ENCODE data around the gene DPH1. TPM values are rescaled to one million over a fixed set of nuclear protein-coding genes. Genes with fewer than 3 reads are reported as not detected.
A peak's percentile ranks its signal among the peaks of the same experiment; 100 is the strongest.

The DPH1 gene
- total and polyA plus RNA-seq, 4 donors, result 9.8 to 24.6 (median 19.4) TPM

- Histone ChIP-seq H3K4me1 (ENCODE audit: control insufficient read depth in 4 of 4, insufficient read depth in 4 of 4, low read length in 3 of 4) (peaks cover 33 to 81% (median 59%) of the 10 kb centered on the region in 4 donors), H3K27ac (ENCODE audit: low read depth in 1 of 2, low read length in 2 of 2) (peak overlapping the region; percentile 60 to 66), H3K36me3 (ENCODE audit: control insufficient read depth in 4 of 4, insufficient read depth in 3 of 4, low read depth in 1 of 4, low read length in 3 of 4) (no peaks in the 10 kb centered on the region), H3K9ac (ENCODE audit: low read depth in 1 of 2, low read length in 2 of 2) (no peak overlapping the region), H3K9me3 (ENCODE audit: control insufficient read depth in 4 of 4, low read length in 3 of 4) (no peaks in the 10 kb centered on the region), H3K27me3 (ENCODE audit: control insufficient read depth in 4 of 4, insufficient read depth in 4 of 4, low read length in 3 of 4) (no peaks in the 10 kb centered on the region), H3K4me3 (ENCODE audit: low read depth in 1 of 3, low read length in 3 of 3) (no peak overlapping the region)
- DNase-seq (ENCODE audit: low spot score), result no peak
- TF ChIP-seq FOXA2 (IDR thresholded peaks at IDR 0.05) (no peak), RXRA (IDR thresholded peaks at IDR 0.05) (peak in 1 of 2 donors; percentile 28), GABPA (IDR thresholded peaks at IDR 0.05 in 1 of 2, conservative IDR thresholded peaks at IDR 0.05 in 1 of 2) (no peak), HNF4A (conservative IDR thresholded peaks at IDR 0.05) (peak in 1 of 2 donors; percentile 7), REST (IDR thresholded peaks at IDR 0.05) (no peak)
- WGBS, result 44% methylated on average over 16 of the region's 16 CpGs
Measured at GRCh38 chr17:2002767-2003329, 27.1 kb upstream of the DPH1 start.

GRCh38 chr17:2003525-2003924 lies 26.4 kb upstream of the DPH1 start:
- Histone ChIP-seq H3K27me3 (ENCODE audit: control insufficient read depth in 4 of 4, insufficient read depth in 4 of 4, low read length in 3 of 4) (no peaks in the 10 kb centered on the region), H3K4me3 (ENCODE audit: low read depth in 1 of 3, low read length in 3 of 3) (no peak overlapping the region), H3K9me3 (ENCODE audit: control insufficient read depth in 4 of 4, low read length in 3 of 4) (no peaks in the 10 kb centered on the region), H3K4me1 (ENCODE audit: control insufficient read depth in 4 of 4, insufficient read depth in 4 of 4, low read length in 3 of 4) (peaks cover 32 to 83% (median 60%) of the 10 kb centered on the region in 4 donors), H3K27ac (ENCODE audit: low read depth in 1 of 2, low read length in 2 of 2) (no peak overlapping the region), H3K36me3 (ENCODE audit: control insufficient read depth in 4 of 4, insufficient read depth in 3 of 4, low read depth in 1 of 4, low read length in 3 of 4) (no peaks in the 10 kb centered on the region), H3K9ac (ENCODE audit: low read depth in 1 of 2, low read length in 2 of 2) (no peak overlapping the region)
- WGBS, result 95% methylated on average over 13 of the region's 13 CpGs
- TF ChIP-seq FOXA1 (IDR thresholded peaks at IDR 0.05), result no peak
- TF ChIP-seq TAF1 (conservative IDR thresholded peaks at IDR 0.05), result no peak
- TF ChIP-seq HNF4G (IDR thresholded peaks at IDR 0.05), result no peak
- no peak for TF ChIP-seq RAD21 (IDR thresholded peaks at IDR 0.05)
- TF ChIP-seq HNF4A (conservative IDR thresholded peaks at IDR 0.05), result no peak
- no peak for TF ChIP-seq EGR1 (IDR thresholded peaks at IDR 0.05; ENCODE audit: low read depth in 2 of 2)
- TF ChIP-seq JUND (IDR thresholded peaks at IDR 0.05), result no peak
- no peak for TF ChIP-seq YY1 (IDR thresholded peaks at IDR 0.05)
- no peak for TF ChIP-seq NR2F2 (IDR thresholded peaks at IDR 0.05)
- TF ChIP-seq MAX (IDR thresholded peaks at IDR 0.05), result no peak
- no peak for TF ChIP-seq ZBTB33 (IDR thresholded peaks at IDR 0.05)
- TF ChIP-seq GABPA (IDR thresholded peaks at IDR 0.05 in 1 of 2, conservative IDR thresholded peaks at IDR 0.05 in 1 of 2), result no peak
- no peak for TF ChIP-seq CTCF (IDR thresholded peaks at IDR 0.05; ENCODE audit: low read depth, low read length, missing input control)
- no peak for TF ChIP-seq RXRA (IDR thresholded peaks at IDR 0.05)
- no peak for TF ChIP-seq ATF3 (IDR thresholded peaks at IDR 0.05)
- no peak for TF ChIP-seq FOXA2 (IDR thresholded peaks at IDR 0.05)
- TF ChIP-seq REST (IDR thresholded peaks at IDR 0.05), result no peak
- no peak for TF ChIP-seq SP1 (IDR thresholded peaks at IDR 0.05)
- no peak for DNase-seq (ENCODE audit: low spot score)

Data from liver (tissue), 9 donors.